ENCODE results near the gene UNK. TPM values are rescaled to one million over a fixed set of nuclear protein-coding genes. Genes with fewer than 3 reads are reported as not detected.
"Not testable (repeated sequence)": the region's sequence is repeated elsewhere in the genome, so short reads cannot be mapped to it uniquely, and the experiment has no call there.

UNK gene
- polyA plus RNA-seq, 3 donors: 28.5 to 32.3 (median 32.0) TPM

- no peak for DNase-seq (ENCODE audit: low read depth in 3 of 3, low spot score in 2 of 3)
These were observed 30.9 kb upstream of the UNK start for GRCh38 chr17:75753514-75754377.

GRCh38 chr17:75754378-75755204 is 30.0 kb upstream of the UNK start:
- DNase-seq (ENCODE audit: low read depth in 3 of 3, low spot score in 2 of 3): no peak

- no peak for DNase-seq (ENCODE audit: low read depth in 3 of 3, low spot score in 2 of 3)
These were observed 29.3 kb upstream of the UNK start for GRCh38 chr17:75755205-75755901.

GRCh38 chr17:75755990-75756389 is 28.6 kb upstream of the UNK start:
- DNase-seq (ENCODE audit: low read depth in 3 of 3, low spot score in 2 of 3): no peak

- DNase-seq (ENCODE audit: low read depth in 3 of 3, low spot score in 2 of 3): no peak
These were observed 28.0 kb upstream of the UNK start for GRCh38 chr17:75756451-75757085.

- no peak for DNase-seq (ENCODE audit: low read depth in 3 of 3, low spot score in 2 of 3)
These were observed 27.4 kb upstream of the UNK start for GRCh38 chr17:75757086-75757681.

- DNase-seq (ENCODE audit: low read depth in 3 of 3, low spot score in 2 of 3): no peak
These were observed 26.3 kb upstream of the UNK start for GRCh38 chr17:75758131-75758905.

- no peak for DNase-seq (ENCODE audit: low read depth in 3 of 3, low spot score in 2 of 3)
These were observed 25.1 kb upstream of the UNK start for GRCh38 chr17:75759457-75759856.

- not testable (repeated sequence) for DNase-seq (ENCODE audit: low read depth in 3 of 3, low spot score in 2 of 3)
These were observed 24.5 kb upstream of the UNK start for GRCh38 chr17:75759978-75760640.

GRCh38 chr17:75762513-75763268 is 21.9 kb upstream of the UNK start:
- no peak for DNase-seq (ENCODE audit: low read depth in 3 of 3, low spot score in 2 of 3)

- no peak for DNase-seq (ENCODE audit: low read depth in 3 of 3, low spot score in 2 of 3)
These were observed 21.4 kb upstream of the UNK start for GRCh38 chr17:75763269-75763607.

- no peak for DNase-seq (ENCODE audit: low read depth in 3 of 3, low spot score in 2 of 3)
These were observed 20.8 kb upstream of the UNK start for GRCh38 chr17:75763613-75764416.

- no peak for DNase-seq (ENCODE audit: low read depth in 3 of 3, low spot score in 2 of 3)
These were observed 20.2 kb upstream of the UNK start for GRCh38 chr17:75764417-75764710.

- DNase-seq (ENCODE audit: low read depth in 3 of 3, low spot score in 2 of 3): no peak
These were observed 19.7 kb upstream of the UNK start, which contains the start of gene GALK1 for GRCh38 chr17:75764711-75765421. GALK1 (minus strand) TSS chr17:75765192; CDS start chr17:75765136, 56 bp downstream.

GRCh38 chr17:75765981-75766380 is 18.6 kb upstream of the UNK start:
- no peak for DNase-seq (ENCODE audit: low read depth in 3 of 3, low spot score in 2 of 3)

GRCh38 chr17:75767881-75768280 is 16.7 kb upstream of the UNK start:
- DNase-seq (ENCODE audit: low read depth in 3 of 3, low spot score in 2 of 3): no peak

GRCh38 chr17:75769536-75769935 is 15.1 kb upstream of the UNK start:
- DNase-seq (ENCODE audit: low read depth in 3 of 3, low spot score in 2 of 3): no peak

All from right renal cortex interstitium (tissue), 3 donors.